ENCODE measurements around the gene RRAS2. TPM values are rescaled to one million over a fixed set of nuclear protein-coding genes. Genes with fewer than 3 reads are reported as not detected.
"Not testable (repeated sequence)": the region's sequence is repeated elsewhere in the genome, so short reads cannot be mapped to it uniquely, and the experiment has no call there.

The RRAS2 gene
- total RNA-seq, 2 experiments from 2014 or later = 41.4 to 43.7 TPM

- ChIA-PET POLR2A (no interaction called here), CTCF (no interaction called here)
- H3K27me3 Mint-ChIP-seq = peaks cover 6% of the 10 kb centered on the region
- DNase-seq = no peak
- no peak overlapping the region for H3K27ac Mint-ChIP-seq
- no peak overlapping the region for H3K4me3 Mint-ChIP-seq
- no peaks in the 10 kb centered on the region for H3K9me3 Mint-ChIP-seq
- no peaks in the 10 kb centered on the region for H3K4me1 Mint-ChIP-seq
- H3K36me3 Mint-ChIP-seq (ENCODE audit: low read depth) = no peaks in the 10 kb centered on the region
These were observed 104.3 kb downstream of the RRAS2 start for GRCh38 chr11:14254533-14255237.

GRCh38 chr11:14253840-14254239 is 105.1 kb downstream of the RRAS2 start:
- Mint-ChIP-seq H3K4me1 (peaks cover 8% of the 10 kb centered on the region), H3K36me3 (ENCODE audit: low read depth) (no peaks in the 10 kb centered on the region), H3K9me3 (no peaks in the 10 kb centered on the region), H3K4me3 (no peak overlapping the region), H3K27me3 (peaks cover 6% of the 10 kb centered on the region), H3K27ac (no peak overlapping the region)
- POLR2A ChIA-PET = no interaction called here
- DNase-seq = no peak
- CTCF ChIA-PET = no interaction called here

- CTCF ChIA-PET = no interaction called here
These were observed 105.6 kb downstream of the RRAS2 start for GRCh38 chr11:14253421-14253820.

GRCh38 chr11:14252501-14252900 is 106.5 kb downstream of the RRAS2 start:
- CTCF ChIA-PET; H3K36me3 Mint-ChIP-seq (ENCODE audit: low read depth); H3K9me3 Mint-ChIP-seq; DNase-seq; POLR2A ChIA-PET; H3K27ac Mint-ChIP-seq; H3K4me3 Mint-ChIP-seq: not testable (repeated sequence)
- Mint-ChIP-seq H3K27me3 (peaks cover 12% of the 10 kb centered on the region), H3K4me1 (peaks cover 21% of the 10 kb centered on the region)

More at GRCh38 chr11:14253421-14253820, 105.6 kb downstream of the RRAS2 start:
- Mint-ChIP-seq H3K27ac (no peak overlapping the region), H3K4me1 (peaks cover 12% of the 10 kb centered on the region), H3K4me3 (no peak overlapping the region), H3K27me3 (peaks cover 6% of the 10 kb centered on the region), H3K36me3 (ENCODE audit: low read depth) (no peaks in the 10 kb centered on the region), H3K9me3 (no peaks in the 10 kb centered on the region)
- no peak for DNase-seq
- POLR2A ChIA-PET = no interaction called here

GRCh38 chr11:14251754-14252153 is 107.2 kb downstream of the RRAS2 start:
- Mint-ChIP-seq H3K9me3 (no peaks in the 10 kb centered on the region), H3K27me3 (peaks cover 15% of the 10 kb centered on the region), H3K36me3 (ENCODE audit: low read depth) (no peaks in the 10 kb centered on the region), H3K27ac (no peak overlapping the region), H3K4me1 (peaks cover 24% of the 10 kb centered on the region), H3K4me3 (no peak overlapping the region)
- POLR2A ChIA-PET = interaction anchor here (0.6 kb wide), 1 partner anchor 60 kb away, joined by 3 read pairs; no protein-coding TSS in a partner anchor
- CTCF ChIA-PET = interaction anchor here (0.6 kb wide), 1 partner anchor 185 kb away, joined by 3 read pairs; no protein-coding TSS in a partner anchor
- no peak for DNase-seq

GRCh38 chr11:14249121-14249963 is 109.6 kb downstream of the RRAS2 start:
- peaks cover 24% of the 10 kb centered on the region for H3K4me1 Mint-ChIP-seq

GRCh38 chr11:14248580-14248981 is 110.4 kb downstream of the RRAS2 start:
- Mint-ChIP-seq H3K4me1 (peaks cover 24% of the 10 kb centered on the region), H3K4me3 (peak overlapping the region; percentile 8), H3K9me3 (no peaks in the 10 kb centered on the region), H3K36me3 (ENCODE audit: low read depth) (no peaks in the 10 kb centered on the region), H3K27ac (no peak overlapping the region), H3K27me3 (peaks cover 16% of the 10 kb centered on the region)
- ChIA-PET CTCF (interaction anchor here (1.2 kb wide), 1 partner anchor 292 kb away, joined by 3 read pairs; no protein-coding TSS in a partner anchor), POLR2A (no interaction called here)
- peak; percentile 47 for DNase-seq

More at GRCh38 chr11:14249121-14249963, 109.6 kb downstream of the RRAS2 start:
- Mint-ChIP-seq H3K27me3 (peaks cover 16% of the 10 kb centered on the region), H3K9me3 (no peaks in the 10 kb centered on the region), H3K27ac (no peak overlapping the region), H3K4me3 (peak overlapping the region; percentile 8), H3K36me3 (ENCODE audit: low read depth) (no peaks in the 10 kb centered on the region)
- POLR2A ChIA-PET = no interaction called here
- CTCF ChIA-PET = interaction anchor here (1.5 kb wide), 1 partner anchor 13 kb away, joined by 4 read pairs; no protein-coding TSS in a partner anchor
- peak; percentile 79 for DNase-seq

- peaks cover 13% of the 10 kb centered on the region for H3K27me3 Mint-ChIP-seq
These were observed 113.5 kb downstream of the RRAS2 start for GRCh38 chr11:14245444-14245843.

GRCh38 chr11:14244926-14245325 is 114.1 kb downstream of the RRAS2 start:
- CTCF ChIA-PET = interaction anchor here (0.6 kb wide), 1 partner anchor 13 kb away, joined by 4 read pairs; no protein-coding TSS in a partner anchor
- Mint-ChIP-seq H3K4me3 (no peak overlapping the region), H3K36me3 (ENCODE audit: low read depth) (no peaks in the 10 kb centered on the region), H3K9me3 (no peaks in the 10 kb centered on the region), H3K27ac (no peak overlapping the region), H3K4me1 (peaks cover 24% of the 10 kb centered on the region), H3K27me3 (peaks cover 10% of the 10 kb centered on the region)
- POLR2A ChIA-PET = no interaction called here
- DNase-seq = no peak

More at GRCh38 chr11:14245444-14245843, 113.5 kb downstream of the RRAS2 start:
- Mint-ChIP-seq H3K9me3 (no peaks in the 10 kb centered on the region), H3K27ac (no peak overlapping the region), H3K4me3 (no peak overlapping the region), H3K4me1 (peaks cover 24% of the 10 kb centered on the region), H3K36me3 (ENCODE audit: low read depth) (no peaks in the 10 kb centered on the region)
- ChIA-PET CTCF (interaction anchor here (0.6 kb wide), 1 partner anchor 14 kb away, joined by 4 read pairs; no protein-coding TSS in a partner anchor), POLR2A (no interaction called here)
- DNase-seq = no peak

- H3K36me3 Mint-ChIP-seq (ENCODE audit: low read depth) = no peaks in the 10 kb centered on the region
- no peak overlapping the region for H3K27ac Mint-ChIP-seq
- H3K4me1 Mint-ChIP-seq = peaks cover 6% of the 10 kb centered on the region
- ChIA-PET CTCF (no interaction called here), POLR2A (no interaction called here)
- DNase-seq = no peak
- H3K9me3 Mint-ChIP-seq = no peaks in the 10 kb centered on the region
- H3K27me3 Mint-ChIP-seq = peaks cover 6% of the 10 kb centered on the region
- H3K4me3 Mint-ChIP-seq = no peak overlapping the region
These were observed 116.2 kb downstream of the RRAS2 start for GRCh38 chr11:14242733-14243132.

GRCh38 chr11:14242187-14242586 is 116.8 kb downstream of the RRAS2 start:
- POLR2A ChIA-PET = no interaction called here
- no peak overlapping the region for H3K27ac Mint-ChIP-seq
- CTCF ChIA-PET = no interaction called here
- no peak for DNase-seq
- no peaks in the 10 kb centered on the region for H3K9me3 Mint-ChIP-seq
- H3K4me3 Mint-ChIP-seq = no peak overlapping the region
- H3K27me3 Mint-ChIP-seq = peaks cover 2% of the 10 kb centered on the region
- peaks cover 2% of the 10 kb centered on the region for H3K4me1 Mint-ChIP-seq
- H3K36me3 Mint-ChIP-seq (ENCODE audit: low read depth) = no peaks in the 10 kb centered on the region

- POLR2A ChIA-PET = no interaction called here
- H3K9me3 Mint-ChIP-seq = no peaks in the 10 kb centered on the region
- CTCF ChIA-PET = no interaction called here
- DNase-seq = no peak
- H3K4me1 Mint-ChIP-seq = peaks cover 3% of the 10 kb centered on the region
- H3K27me3 Mint-ChIP-seq = no peaks in the 10 kb centered on the region
- H3K4me3 Mint-ChIP-seq = no peak overlapping the region
- peak overlapping the region; percentile 4 for H3K27ac Mint-ChIP-seq
- H3K36me3 Mint-ChIP-seq (ENCODE audit: low read depth) = no peaks in the 10 kb centered on the region
These were observed 118.0 kb downstream of the RRAS2 start for GRCh38 chr11:14240951-14241350.

GRCh38 chr11:14240221-14240620 is 118.8 kb downstream of the RRAS2 start:
- H3K36me3 Mint-ChIP-seq (ENCODE audit: low read depth) = no peaks in the 10 kb centered on the region
- no peaks in the 10 kb centered on the region for H3K9me3 Mint-ChIP-seq
- DNase-seq = no peak
- ChIA-PET POLR2A (no interaction called here), CTCF (no interaction called here)
- peaks cover 3% of the 10 kb centered on the region for H3K4me1 Mint-ChIP-seq
- no peak overlapping the region for H3K4me3 Mint-ChIP-seq
- H3K27ac Mint-ChIP-seq = no peak overlapping the region
- H3K27me3 Mint-ChIP-seq = no peaks in the 10 kb centered on the region

All from activated CD4-positive, alpha-beta T cell treated with anti-CD3 and anti-CD28 coated beads, Interleukin-2, amount 10 ng/mL, durations not matched to agents 7 days and 5 days (primary cell).